Mesothelial cell of epicardium (in vitro differentiated cells): Measurements from ENCODE around the gene CLINT1. TPM values are rescaled to one million over a fixed set of nuclear protein-coding genes. Genes with fewer than 3 reads are reported as not detected.
"Not testable (repeated sequence)": the region's sequence is repeated elsewhere in the genome, so short reads cannot be mapped to it uniquely, and the experiment has no call there.

Source experiments
- DNase-seq, 2 experiments: peaks; one replicate each; pipeline ENCODE4 v3.0.0; 2021; ENCODE audit warnings: low spot score in 2 of 2; ENCODE audit not compliant: unreplicated experiment in 2 of 2
- H3K27ac Mint-ChIP-seq: 2 replicates; pipeline ENCODE4 v1.8.0; 2021; ENCODE audit warnings: mixed read lengths
- H3K27me3 Mint-ChIP-seq: 2 replicates; pipeline ENCODE4 v1.8.0; 2021; ENCODE audit warnings: low read depth, mixed read lengths
- H3K36me3 Mint-ChIP-seq: 2 replicates; pipeline ENCODE4 v1.8.0; 2021; ENCODE audit warnings: mixed read lengths
- H3K4me1 Mint-ChIP-seq: 2 replicates; pipeline ENCODE4 v1.8.0; 2021; ENCODE audit warnings: mixed read lengths
- H3K4me3 Mint-ChIP-seq: 2 replicates; pipeline ENCODE4 v1.8.0; 2021; ENCODE audit warnings: mild to moderate bottlenecking, moderate library complexity, mixed read lengths
- H3K9me3 Mint-ChIP-seq: 2 replicates; pipeline ENCODE4 v1.8.0; 2021; ENCODE audit warnings: mixed read lengths
- CTCF ChIP-seq: fragments of 200-600 bp; sonication (generic); IDR thresholded peaks from one replicate; pipeline ENCODE4 v1.5.0; 2021; ENCODE audit warnings: antibody characterized with exemption; ENCODE audit not compliant: unreplicated experiment
- total RNA-seq: library from RNA; stranded (reverse); gene quantifications from 3 replicates; pipeline ENCODE4 v1.2.1, GENCODE V29; 2021

The CLINT1 gene
- total RNA-seq, 1 donor from 2014 or later: 74.8 TPM

- no peak for TF ChIP-seq CTCF
- Mint-ChIP-seq H3K4me1 (no peaks in the 10 kb centered on the region), H3K27ac (no peak overlapping the region), H3K4me3 (no peak overlapping the region), H3K27me3 (no peaks in the 10 kb centered on the region), H3K9me3 (no peaks in the 10 kb centered on the region), H3K36me3 (no peaks in the 10 kb centered on the region)
- no peak for DNase-seq
Observed at GRCh38 chr5:157886796-157887380, 27.9 kb upstream of the CLINT1 start.

- H3K27me3 Mint-ChIP-seq, H3K4me3 Mint-ChIP-seq, H3K27ac Mint-ChIP-seq, H3K4me1 Mint-ChIP-seq, H3K9me3 Mint-ChIP-seq, DNase-seq, H3K36me3 Mint-ChIP-seq: not testable (repeated sequence)
Observed at GRCh38 chr5:157885051-157885450, 26.1 kb upstream of the CLINT1 start.

DNA sequence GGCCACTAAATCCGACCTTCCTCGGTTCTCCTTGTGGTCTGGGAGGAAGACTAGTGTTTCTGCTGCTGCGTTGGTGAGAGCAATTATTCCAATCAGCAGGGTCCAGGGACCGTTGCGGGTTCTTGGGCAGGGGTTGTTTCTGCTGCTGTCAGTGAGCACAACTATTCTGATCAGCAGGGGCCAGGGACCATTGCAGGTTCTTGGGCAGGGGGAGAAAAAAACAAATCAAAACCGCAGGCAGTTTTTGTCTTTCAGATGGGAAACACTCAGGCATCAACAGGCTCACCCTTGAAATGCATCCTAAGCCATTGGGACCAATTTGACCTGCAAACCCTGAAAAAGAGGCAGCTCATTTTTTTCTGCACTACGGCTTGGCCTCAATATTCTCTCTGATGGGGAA is 22.6 kb upstream of the CLINT1 start:
- H3K27me3 Mint-ChIP-seq: not testable (repeated sequence)

GRCh38 chr5:157877821-157878220 is 18.9 kb upstream of the CLINT1 start:
- H3K27ac Mint-ChIP-seq: no peak overlapping the region
- no peak overlapping the region for H3K4me3 Mint-ChIP-seq
- TF ChIP-seq CTCF: no peak
- H3K27me3 Mint-ChIP-seq: no peaks in the 10 kb centered on the region
- H3K36me3 Mint-ChIP-seq: no peaks in the 10 kb centered on the region
- no peaks in the 10 kb centered on the region for H3K4me1 Mint-ChIP-seq
- H3K9me3 Mint-ChIP-seq: no peaks in the 10 kb centered on the region
- DNase-seq: no peak

More for the DNA sequence above, 22.6 kb upstream of the CLINT1 start:
- H3K4me1 Mint-ChIP-seq, H3K36me3 Mint-ChIP-seq, H3K9me3 Mint-ChIP-seq, DNase-seq, H3K27ac Mint-ChIP-seq, H3K4me3 Mint-ChIP-seq: not testable (repeated sequence)

DNA sequence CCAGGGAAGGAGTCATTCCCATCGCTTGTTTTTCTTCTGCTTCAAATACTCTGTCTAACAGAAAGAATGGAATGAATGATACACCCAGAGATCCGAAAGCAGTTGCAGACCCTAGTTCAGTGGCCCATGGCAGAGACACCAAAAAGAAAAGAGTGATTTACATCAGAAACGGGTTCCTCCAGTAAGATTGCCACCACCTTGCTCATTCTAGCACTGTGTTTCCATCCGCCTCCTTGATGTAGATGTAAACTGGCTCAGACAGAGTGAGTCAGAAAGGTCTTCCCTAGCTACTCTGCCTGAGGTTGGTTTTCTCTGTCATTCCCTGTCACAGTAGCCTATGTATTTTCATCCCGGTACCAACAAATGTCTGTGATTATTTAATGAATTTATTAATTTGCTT is 15.9 kb upstream of the CLINT1 start:
- no peak overlapping the region for H3K4me3 Mint-ChIP-seq
- TF ChIP-seq CTCF: no peak

DNA sequence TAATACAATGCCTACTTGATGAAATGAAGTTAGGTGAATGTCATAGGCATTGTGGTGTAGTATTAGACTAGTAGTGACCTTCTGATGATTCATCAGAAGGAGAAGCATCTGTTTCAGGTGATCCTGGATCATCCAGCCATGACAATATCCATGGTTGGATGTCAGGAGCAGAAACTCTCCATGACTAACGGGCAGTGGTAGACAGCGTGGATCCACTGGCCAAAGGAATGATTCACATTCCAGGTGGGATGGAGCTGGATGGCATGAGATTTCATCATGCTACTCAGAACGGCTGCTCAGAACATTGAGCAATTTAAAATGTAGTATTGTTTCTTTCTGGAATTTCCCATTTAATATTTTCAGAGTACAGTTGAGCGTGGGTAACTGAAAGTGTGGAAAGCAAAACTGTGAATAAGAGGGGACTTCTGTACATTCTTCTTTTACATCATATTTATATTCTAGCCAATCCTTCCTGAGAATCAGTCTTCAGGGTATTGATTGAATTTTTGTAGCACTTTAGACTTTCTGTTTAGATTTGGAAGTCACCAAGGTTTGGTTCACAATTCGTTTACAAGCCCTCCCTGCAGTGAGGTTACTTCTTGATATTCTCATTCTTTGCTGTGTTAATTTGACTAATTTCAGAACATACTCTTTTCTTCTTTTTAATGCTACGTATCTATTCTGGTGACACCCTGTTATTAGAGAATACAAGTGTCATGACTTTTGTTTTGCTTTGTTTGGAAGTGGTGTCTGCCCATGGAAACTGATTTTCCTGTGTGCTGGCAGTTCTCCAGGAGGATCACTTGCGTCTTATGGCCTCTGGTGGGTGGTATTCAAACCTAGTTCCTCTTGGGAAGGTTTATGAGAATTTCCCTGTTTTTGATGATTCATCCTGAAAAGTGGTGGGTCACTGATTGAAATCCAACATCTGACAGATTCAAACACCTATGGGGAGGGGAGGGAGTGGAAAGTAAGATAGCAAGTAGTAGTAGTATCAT is 12.2 kb upstream of the CLINT1 start:
- no peak for DNase-seq
- Mint-ChIP-seq H3K36me3 (no peaks in the 10 kb centered on the region), H3K27ac (no peak overlapping the region), H3K9me3 (peaks cover 3% of the 10 kb centered on the region), H3K4me3 (no peak overlapping the region), H3K27me3 (no peaks in the 10 kb centered on the region), H3K4me1 (no peaks in the 10 kb centered on the region)
- no peak for TF ChIP-seq CTCF

More for the DNA sequence above, 15.9 kb upstream of the CLINT1 start:
- Mint-ChIP-seq H3K36me3 (no peaks in the 10 kb centered on the region), H3K27ac (no peak overlapping the region), H3K4me1 (no peaks in the 10 kb centered on the region), H3K27me3 (no peaks in the 10 kb centered on the region), H3K9me3 (no peaks in the 10 kb centered on the region)
- DNase-seq: no peak
